Retinal pigment epithelial cell (primary cell): ENCODE measurements around the gene CNTNAP2.
"Not testable (repeated sequence)": the region's sequence is repeated elsewhere in the genome, so short reads cannot be mapped to it uniquely, and the experiment has no call there.

Experiments used
- DNase-seq: peaks from one replicate; pipeline ENCODE4 v3.0.0-alpha.2; 2010; ENCODE audit warnings: low read depth
- H3K4me3 ChIP-seq: 2 replicates; pipeline ENCODE4 v1.5.1; 2011; ENCODE audit warnings: mild to moderate bottlenecking, low read length, control low read depth, moderate library complexity
- TF ChIP-seq, protein P1 (sequence below): conservative IDR thresholded peaks from 2 replicates; pipeline ENCODE4 v1.5.1; 2011; ENCODE audit warnings: low read depth, low read length, control low read depth, inconsistent platforms

Gene CNTNAP2

DNA sequence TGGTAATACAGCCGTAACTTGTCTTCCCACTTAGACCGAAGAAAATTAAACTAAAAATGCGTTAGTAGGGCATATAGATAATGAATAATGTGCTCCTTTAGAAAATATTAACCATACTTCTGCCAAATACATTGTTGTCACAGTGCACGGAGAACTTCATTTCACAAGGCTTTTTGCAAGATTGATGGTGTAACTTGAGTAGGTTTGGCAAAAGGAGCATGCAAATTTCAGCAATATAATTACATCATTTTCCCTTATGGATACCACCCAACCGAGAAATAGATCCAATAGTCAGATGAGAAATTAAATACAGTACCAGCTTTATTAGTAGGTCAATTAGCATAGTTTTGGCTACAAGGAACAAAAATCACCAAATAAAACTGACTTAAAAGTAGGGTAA, 1681.4 kb downstream of the CNTNAP2 start:
- H3K4me3 ChIP-seq: no peak overlapping the region
- TF ChIP-seq, protein P1, sequence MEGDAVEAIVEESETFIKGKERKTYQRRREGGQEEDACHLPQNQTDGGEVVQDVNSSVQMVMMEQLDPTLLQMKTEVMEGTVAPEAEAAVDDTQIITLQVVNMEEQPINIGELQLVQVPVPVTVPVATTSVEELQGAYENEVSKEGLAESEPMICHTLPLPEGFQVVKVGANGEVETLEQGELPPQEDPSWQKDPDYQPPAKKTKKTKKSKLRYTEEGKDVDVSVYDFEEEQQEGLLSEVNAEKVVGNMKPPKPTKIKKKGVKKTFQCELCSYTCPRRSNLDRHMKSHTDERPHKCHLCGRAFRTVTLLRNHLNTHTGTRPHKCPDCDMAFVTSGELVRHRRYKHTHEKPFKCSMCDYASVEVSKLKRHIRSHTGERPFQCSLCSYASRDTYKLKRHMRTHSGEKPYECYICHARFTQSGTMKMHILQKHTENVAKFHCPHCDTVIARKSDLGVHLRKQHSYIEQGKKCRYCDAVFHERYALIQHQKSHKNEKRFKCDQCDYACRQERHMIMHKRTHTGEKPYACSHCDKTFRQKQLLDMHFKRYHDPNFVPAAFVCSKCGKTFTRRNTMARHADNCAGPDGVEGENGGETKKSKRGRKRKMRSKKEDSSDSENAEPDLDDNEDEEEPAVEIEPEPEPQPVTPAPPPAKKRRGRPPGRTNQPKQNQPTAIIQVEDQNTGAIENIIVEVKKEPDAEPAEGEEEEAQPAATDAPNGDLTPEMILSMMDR: no peak
- no peak for DNase-seq

DNA sequence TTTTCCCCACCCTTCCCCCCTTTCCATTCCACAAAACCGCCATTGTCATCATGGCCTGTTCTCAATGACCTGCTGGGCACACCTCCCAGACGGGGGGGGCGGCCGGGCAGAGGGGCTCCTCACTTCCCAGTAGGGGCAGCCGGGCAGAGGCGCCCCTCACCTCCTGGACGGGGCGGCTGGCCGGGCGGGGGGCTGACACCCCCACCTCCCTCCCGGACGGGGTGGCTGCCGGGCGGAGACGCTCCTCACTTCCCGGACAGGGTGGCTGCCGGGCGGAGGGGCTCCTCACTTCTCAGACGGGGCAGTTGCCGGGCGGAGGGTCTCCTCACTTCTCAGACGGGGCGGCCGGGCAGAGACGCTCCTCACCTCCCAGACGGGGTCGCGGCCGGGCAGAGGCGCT, 1685.2 kb downstream of the CNTNAP2 start:
- not testable (repeated sequence) for H3K4me3 ChIP-seq, DNase-seq

DNA sequence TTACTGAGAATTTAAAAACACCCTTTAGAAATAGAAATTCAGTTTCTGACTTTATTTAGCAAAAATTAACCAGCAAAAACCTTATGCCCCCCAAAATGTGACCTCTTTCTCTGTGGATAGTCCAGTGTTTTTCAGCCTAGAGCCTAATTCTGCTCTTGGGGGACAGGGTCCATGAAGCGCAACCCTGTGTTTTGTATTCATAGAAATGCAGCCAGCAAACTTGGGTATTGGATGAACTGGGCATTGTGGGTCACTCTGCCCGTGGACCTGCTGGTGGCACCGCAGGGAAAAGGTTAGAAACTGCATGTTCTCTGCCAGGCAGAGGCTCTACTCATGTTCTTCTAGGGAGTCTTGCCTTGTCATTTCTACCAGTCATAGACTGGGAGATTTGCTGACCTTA, 1686.5 kb downstream of the CNTNAP2 start:
- no peak overlapping the region for H3K4me3 ChIP-seq
- DNase-seq: no peak
- TF ChIP-seq, protein P1: no peak

DNA sequence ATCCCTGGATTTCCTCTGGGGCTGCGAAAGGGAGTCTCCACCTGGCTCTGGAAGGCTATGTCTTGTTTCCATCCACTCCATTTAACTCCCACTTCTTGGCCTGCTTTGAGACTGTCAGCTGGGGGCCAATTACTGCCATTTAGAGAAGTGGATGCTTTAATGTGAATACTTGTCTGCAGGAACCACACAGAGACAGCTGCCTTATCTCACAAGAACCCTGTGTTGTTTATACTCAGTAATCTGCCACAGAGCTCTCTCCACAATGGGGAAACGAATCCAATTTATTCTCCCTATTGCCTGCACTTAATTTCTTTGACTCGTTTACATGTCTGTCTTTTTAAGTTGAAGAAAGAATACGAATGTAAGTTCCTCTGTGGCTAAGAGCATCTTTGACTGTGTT, 1687.0 kb downstream of the CNTNAP2 start:
- TF ChIP-seq, protein P1: no peak
- no peak for DNase-seq
- no peak overlapping the region for H3K4me3 ChIP-seq

GRCh38 chr7:147804032-147804431, 1687.4 kb downstream of the CNTNAP2 start:
- TF ChIP-seq, protein P1: no peak
- H3K4me3 ChIP-seq: no peak overlapping the region
- no peak for DNase-seq

DNA sequence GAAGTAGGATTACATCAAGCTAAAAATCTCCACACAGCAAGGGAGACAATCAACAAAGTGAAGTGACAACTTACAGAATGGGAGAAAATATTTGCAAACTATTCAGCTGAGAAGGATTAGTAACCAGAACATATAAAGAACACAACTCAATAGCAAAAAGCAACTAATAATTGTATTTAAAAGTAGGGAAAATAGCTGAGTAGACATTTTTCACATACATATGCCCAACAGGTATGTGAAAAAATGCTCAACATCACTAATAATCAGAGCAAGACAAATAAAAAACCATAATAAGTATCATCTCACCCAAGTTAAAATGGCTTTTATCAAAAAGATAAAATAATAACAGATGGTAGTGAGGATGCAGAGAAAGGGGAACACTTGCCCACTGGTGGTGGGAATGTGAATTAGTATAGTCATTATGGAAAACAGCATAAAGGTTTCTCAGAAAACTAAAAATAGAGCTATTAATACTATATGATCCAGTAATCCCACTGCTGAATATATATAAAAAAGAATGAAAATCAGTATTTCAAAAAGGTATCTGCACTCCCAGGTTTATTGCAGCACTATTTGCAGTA, 1689.5 kb downstream of the CNTNAP2 start:
- H3K4me3 ChIP-seq: no peak overlapping the region
- TF ChIP-seq, protein P1: no peak
- DNase-seq: no peak

- no peak for DNase-seq
- TF ChIP-seq, protein P1: no peak
- H3K4me3 ChIP-seq: no peak overlapping the region
Observed at GRCh38 chr7:147809786-147810185, 1693.2 kb downstream of the CNTNAP2 start.

DNA sequence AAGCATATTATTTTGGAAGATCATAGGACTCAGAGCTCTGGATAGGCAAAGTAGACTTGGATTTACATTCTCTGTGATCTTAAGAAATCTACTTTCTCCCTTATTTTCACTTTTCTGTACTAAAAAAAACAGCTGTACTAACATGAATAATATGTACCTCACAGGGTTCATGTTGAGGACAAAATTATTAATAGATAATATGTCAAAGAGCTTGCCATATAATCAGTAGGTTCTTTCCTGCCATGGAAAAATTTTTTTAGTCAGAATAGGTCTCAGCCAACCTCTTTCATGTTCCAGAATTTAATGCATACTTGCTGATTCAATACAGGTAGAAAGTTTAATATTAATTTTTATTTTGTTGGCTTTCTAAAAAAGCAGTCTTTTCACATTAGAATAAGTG, 1693.7 kb downstream of the CNTNAP2 start:
- TF ChIP-seq, protein P1: no peak
- H3K4me3 ChIP-seq: no peak overlapping the region
- no peak for DNase-seq
